ENCODE data around the gene SLC35F3. TPM values are rescaled to one million over a fixed set of nuclear protein-coding genes. Genes with fewer than 3 reads are reported as not detected.

SLC35F3 gene
- total RNA-seq, 1 experiment from 2014 or later, result 0.94 TPM

GRCh38 chr1:234340528-234340927, 436.1 kb downstream of the SLC35F3 start (continued):
- TF ChIP-seq ERG (CRISPR knock-in tag; IDR thresholded peaks at IDR 0.05) (no peak), MLX (CRISPR knock-in tag; IDR thresholded peaks at IDR 0.05) (no peak), ZBTB43 (CRISPR knock-in tag; IDR thresholded peaks at IDR 0.05) (no peak)
- TF ChIP-seq, protein P1, sequence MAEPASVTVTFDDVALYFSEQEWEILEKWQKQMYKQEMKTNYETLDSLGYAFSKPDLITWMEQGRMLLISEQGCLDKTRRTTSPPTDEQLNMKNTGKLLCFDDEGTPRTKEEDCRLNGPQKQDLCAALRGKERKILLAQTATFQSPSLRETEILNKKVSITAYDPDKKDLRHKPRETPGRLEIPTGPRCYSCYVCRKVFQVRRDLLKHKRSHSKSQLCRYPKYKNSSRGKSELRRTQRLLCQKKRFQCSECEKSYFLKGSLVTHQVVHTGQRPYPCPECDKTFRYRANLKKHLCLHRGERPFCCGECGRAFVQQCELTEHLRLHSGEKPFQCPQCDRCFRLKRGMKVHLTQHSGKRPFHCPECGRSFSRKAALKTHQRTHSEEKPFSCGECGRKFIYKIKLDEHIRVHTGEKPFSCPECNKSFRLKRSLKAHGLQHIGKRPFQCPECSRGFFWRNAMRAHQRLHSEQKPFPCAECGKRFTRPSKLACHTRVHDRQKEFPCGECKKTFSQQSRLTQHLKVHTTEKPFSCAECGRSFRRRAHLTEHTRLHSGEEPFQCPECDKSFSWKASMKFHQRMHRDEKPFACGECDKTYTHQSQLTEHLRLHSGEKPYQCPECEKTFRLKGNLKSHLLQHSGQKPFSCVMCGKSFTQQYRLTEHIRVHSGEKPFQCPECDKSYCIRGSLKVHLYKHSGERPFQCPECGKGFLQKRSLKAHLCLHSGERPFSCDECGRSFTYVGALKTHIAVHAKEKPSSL (CRISPR knock-in tag; conservative IDR thresholded peaks at IDR 0.05), result no peak

DNA sequence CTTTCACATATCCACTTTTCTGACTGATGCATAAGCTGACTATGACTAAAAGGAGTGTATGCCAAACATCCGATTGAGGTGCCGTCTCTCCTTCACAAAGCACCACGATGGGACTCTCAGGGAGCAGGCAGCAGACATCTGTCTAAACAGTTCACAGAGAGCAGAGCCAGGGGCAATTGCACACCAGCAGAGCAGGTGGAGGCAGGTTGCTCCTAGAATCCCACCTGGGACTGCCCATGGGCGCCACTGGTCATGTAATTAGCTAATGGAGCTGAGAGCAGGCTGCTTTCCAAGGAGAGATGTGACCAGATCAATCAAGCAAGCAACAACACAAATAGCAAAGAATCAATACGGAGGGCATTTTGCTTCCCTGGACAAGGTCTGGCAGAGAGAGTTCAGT, 438.3 kb downstream of the SLC35F3 start:
- H3K4me3 Mint-ChIP-seq, result no peak overlapping the region
- peaks cover 7% of the 10 kb centered on the region; the same call in 1 of the 2 replicates for H3K36me3 Mint-ChIP-seq
- no peak overlapping the region for H3K27ac Mint-ChIP-seq
- no peaks in the 10 kb centered on the region; the same call in 1 of the 2 replicates for H3K27me3 Mint-ChIP-seq (ENCODE audit: low read depth)
- no peaks in the 10 kb centered on the region for H3K4me1 Mint-ChIP-seq
- TF ChIP-seq ZNF396 (CRISPR knock-in tag; IDR thresholded peaks at IDR 0.05; ENCODE audit: borderline replicate concordance) (no peak), NR1H2 (CRISPR knock-in tag; IDR thresholded peaks at IDR 0.05) (no peak), TCF7 (CRISPR knock-in tag; IDR thresholded peaks at IDR 0.05; ENCODE audit: low read depth) (no peak), SOX15 (CRISPR knock-in tag; IDR thresholded peaks at IDR 0.05) (no peak), NR3C1 (CRISPR knock-in tag; conservative IDR thresholded peaks at IDR 0.05; ENCODE audit: low read depth) (no peak), MLX (CRISPR knock-in tag; IDR thresholded peaks at IDR 0.05) (no peak), ELF4 (CRISPR knock-in tag; IDR thresholded peaks at IDR 0.05; ENCODE audit: low read depth) (no peak), OVOL2 (CRISPR knock-in tag; IDR thresholded peaks at IDR 0.05; ENCODE audit: borderline replicate concordance) (no peak), KAT7 (CRISPR knock-in tag; IDR thresholded peaks at IDR 0.05; ENCODE audit: borderline replicate concordance) (no peak), PREB (CRISPR knock-in tag; IDR thresholded peaks at IDR 0.05; ENCODE audit: borderline replicate concordance) (no peak)
- TF ChIP-seq, protein P2, sequence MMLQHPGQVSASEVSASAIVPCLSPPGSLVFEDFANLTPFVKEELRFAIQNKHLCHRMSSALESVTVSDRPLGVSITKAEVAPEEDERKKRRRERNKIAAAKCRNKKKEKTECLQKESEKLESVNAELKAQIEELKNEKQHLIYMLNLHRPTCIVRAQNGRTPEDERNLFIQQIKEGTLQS (CRISPR knock-in tag; conservative IDR thresholded peaks at IDR 0.05), result no peak
- TF ChIP-seq, protein P3, sequence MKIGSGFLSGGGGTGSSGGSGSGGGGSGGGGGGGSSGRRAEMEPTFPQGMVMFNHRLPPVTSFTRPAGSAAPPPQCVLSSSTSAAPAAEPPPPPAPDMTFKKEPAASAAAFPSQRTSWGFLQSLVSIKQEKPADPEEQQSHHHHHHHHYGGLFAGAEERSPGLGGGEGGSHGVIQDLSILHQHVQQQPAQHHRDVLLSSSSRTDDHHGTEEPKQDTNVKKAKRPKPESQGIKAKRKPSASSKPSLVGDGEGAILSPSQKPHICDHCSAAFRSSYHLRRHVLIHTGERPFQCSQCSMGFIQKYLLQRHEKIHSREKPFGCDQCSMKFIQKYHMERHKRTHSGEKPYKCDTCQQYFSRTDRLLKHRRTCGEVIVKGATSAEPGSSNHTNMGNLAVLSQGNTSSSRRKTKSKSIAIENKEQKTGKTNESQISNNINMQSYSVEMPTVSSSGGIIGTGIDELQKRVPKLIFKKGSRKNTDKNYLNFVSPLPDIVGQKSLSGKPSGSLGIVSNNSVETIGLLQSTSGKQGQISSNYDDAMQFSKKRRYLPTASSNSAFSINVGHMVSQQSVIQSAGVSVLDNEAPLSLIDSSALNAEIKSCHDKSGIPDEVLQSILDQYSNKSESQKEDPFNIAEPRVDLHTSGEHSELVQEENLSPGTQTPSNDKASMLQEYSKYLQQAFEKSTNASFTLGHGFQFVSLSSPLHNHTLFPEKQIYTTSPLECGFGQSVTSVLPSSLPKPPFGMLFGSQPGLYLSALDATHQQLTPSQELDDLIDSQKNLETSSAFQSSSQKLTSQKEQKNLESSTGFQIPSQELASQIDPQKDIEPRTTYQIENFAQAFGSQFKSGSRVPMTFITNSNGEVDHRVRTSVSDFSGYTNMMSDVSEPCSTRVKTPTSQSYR (CRISPR knock-in tag; IDR thresholded peaks at IDR 0.05), result no peak
- TF ChIP-seq, protein P4, sequence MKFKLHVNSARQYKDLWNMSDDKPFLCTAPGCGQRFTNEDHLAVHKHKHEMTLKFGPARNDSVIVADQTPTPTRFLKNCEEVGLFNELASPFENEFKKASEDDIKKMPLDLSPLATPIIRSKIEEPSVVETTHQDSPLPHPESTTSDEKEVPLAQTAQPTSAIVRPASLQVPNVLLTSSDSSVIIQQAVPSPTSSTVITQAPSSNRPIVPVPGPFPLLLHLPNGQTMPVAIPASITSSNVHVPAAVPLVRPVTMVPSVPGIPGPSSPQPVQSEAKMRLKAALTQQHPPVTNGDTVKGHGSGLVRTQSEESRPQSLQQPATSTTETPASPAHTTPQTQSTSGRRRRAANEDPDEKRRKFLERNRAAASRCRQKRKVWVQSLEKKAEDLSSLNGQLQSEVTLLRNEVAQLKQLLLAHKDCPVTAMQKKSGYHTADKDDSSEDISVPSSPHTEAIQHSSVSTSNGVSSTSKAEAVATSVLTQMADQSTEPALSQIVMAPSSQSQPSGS (CRISPR knock-in tag; IDR thresholded peaks at IDR 0.05; ENCODE audit: borderline replicate concordance, low read depth), result no peak
- TF ChIP-seq, protein P5, sequence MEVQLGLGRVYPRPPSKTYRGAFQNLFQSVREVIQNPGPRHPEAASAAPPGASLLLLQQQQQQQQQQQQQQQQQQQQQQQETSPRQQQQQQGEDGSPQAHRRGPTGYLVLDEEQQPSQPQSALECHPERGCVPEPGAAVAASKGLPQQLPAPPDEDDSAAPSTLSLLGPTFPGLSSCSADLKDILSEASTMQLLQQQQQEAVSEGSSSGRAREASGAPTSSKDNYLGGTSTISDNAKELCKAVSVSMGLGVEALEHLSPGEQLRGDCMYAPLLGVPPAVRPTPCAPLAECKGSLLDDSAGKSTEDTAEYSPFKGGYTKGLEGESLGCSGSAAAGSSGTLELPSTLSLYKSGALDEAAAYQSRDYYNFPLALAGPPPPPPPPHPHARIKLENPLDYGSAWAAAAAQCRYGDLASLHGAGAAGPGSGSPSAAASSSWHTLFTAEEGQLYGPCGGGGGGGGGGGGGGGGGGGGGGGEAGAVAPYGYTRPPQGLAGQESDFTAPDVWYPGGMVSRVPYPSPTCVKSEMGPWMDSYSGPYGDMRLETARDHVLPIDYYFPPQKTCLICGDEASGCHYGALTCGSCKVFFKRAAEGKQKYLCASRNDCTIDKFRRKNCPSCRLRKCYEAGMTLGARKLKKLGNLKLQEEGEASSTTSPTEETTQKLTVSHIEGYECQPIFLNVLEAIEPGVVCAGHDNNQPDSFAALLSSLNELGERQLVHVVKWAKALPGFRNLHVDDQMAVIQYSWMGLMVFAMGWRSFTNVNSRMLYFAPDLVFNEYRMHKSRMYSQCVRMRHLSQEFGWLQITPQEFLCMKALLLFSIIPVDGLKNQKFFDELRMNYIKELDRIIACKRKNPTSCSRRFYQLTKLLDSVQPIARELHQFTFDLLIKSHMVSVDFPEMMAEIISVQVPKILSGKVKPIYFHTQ (CRISPR knock-in tag; IDR thresholded peaks at IDR 0.05), result no peak
- DNase-seq (ENCODE audit: low spot score) (no peak), ATAC-seq (no peak)
- POLR2A ChIA-PET, result interaction anchor here (0.6 kb wide), 1 partner anchor 762 kb away, joined by 3 read pairs; no protein-coding TSS in a partner anchor
- CTCF ChIA-PET, result interaction anchor here (2.2 kb wide), 1 partner anchor 16 kb away, joined by 10 read pairs; no protein-coding TSS in a partner anchor
- peaks cover 49% of the 10 kb centered on the region for H3K9me3 Mint-ChIP-seq
